HG02642 (cell line): ENCODE data around the gene GARIN1A.

ENCODE experiments used
- ATAC-seq: cut with Tn5 transposase; IDR thresholded peaks from one replicate; pipeline ENCODE4 v1.9.1; 2021; ENCODE audit warnings: mild to moderate bottlenecking; ENCODE audit not compliant: unreplicated experiment, poor library complexity

The GARIN1A gene

DNA sequence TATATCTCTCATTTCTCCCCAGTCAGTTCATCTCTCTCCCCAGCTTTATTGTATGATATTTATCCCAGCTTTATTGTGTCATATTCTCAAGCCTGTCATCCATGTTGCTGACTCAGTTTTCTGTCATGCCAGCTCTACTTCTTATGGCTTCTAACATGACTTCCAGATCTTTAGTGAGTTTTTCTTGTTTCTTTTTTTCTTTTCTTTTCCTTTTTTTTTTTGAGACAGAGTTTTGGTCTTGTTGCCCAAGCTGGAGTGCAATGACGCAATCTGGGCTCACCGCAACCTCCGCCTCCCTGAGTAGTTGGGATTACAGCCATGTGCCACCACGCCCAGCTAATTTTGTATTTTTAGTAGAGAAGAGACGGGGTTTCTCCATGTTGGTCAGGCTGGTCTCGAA is 38.4 kb downstream of the GARIN1A start:
- ATAC-seq, result no peak

DNA sequence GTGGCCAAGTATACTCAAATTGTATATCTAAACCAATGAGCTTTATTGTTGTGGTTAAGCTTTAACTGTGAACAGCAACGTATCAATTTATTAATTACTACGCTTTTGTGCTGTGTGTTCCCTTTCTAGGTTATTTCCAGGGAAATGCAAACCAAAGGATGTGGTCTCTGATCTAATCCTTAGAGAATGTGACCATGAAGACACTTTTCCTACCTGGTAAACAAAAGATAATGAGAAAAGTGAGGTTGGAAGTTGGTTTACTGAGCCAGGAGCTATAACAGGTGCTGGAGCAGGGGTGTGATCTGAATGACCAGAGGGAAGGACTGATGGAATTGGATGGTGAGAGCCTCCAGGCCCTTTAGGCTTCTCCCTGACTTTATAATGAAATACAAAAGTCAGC is 41.7 kb downstream of the GARIN1A start:
- ATAC-seq, result no peak

DNA sequence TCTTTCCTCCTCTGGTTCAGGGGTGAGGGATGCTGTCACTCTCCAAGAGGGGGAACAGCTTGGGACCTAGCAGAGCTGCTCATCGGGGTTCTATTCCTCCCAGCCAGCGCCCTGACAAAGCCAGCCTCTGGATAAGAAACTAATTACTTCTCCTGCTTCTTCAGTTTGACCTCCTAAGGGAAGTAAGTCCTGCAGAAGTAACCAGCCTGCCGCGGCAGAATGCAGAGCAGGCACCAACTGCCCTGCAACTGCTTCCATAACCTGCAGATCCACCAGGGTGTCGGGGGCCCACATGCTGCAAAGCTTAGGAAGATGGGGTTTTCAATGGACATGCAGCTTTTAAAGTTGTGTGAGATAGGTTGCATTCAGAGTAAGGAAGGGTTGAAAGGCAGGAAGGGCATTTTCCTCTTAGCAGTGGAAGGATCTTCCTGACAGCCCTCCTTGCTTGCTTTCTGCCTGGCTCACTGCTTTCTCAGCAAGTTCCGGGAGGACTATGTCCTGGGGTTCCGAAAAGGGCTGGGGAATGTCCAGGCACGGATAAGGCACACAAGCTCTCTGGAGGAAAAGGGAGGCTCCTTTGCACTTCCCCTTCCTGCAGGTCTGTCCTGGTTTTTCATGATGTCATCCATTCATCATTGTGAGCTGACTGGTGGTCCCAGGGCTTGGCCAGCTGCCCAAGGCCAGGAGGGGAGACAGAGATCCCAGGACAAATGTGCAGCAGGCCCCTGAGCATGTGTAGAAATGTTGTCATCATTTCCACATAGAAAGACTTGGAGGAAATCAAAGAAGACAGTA is 42.8 kb downstream of the GARIN1A start:
- ATAC-seq, result no peak

DNA sequence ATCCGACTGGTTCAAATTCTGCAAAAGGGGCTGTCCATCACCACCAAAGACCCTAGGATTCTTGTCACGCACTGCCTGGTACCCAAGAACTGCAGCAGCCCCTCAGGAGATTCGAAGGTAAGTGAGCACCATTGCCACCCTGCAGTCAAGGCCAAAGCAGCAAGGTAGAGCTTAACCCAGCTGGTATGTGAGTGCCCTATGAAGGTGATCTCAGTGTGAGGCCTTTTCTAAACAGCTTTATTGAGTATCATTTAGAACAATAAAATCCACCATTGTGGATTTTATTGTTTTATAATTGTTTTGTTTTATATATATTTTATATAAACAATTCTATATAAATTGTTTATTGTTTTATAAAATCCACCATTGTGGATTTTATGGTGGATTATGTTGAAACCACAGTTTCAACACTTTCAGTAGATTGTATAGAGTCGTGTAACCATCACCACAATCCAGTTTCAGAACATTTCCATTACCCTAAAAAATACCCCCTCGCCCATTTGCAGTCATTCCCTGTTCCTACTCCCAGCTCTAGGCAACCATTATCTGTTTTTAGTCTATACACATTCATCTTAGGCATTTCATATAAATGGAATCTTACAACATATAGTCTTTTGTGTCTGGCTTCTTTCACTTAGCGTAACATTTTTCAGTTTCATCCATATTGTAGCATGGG is 47.0 kb downstream of the GARIN1A start:
- no peak for ATAC-seq

DNA sequence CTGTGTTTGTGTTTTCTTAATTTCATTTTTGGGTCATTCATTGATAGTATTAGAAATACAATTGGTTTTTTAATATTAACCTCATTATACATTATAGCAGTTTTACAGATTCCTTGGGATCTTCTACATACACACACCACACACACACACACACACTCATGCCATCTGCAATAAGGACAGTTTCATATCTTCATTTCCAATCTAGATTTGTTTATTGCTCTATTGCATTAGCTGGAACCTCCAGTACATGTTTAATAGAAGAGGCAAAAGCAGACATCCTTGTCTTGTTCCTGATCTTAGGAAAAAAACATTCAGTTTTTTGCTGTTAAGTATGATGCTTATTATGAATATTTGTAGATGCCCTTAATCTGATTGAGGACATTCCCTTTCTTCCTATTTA is 49.3 kb downstream of the GARIN1A start:
- no peak for ATAC-seq
